ENCODE measurements around the gene CST9L.

The CST9L gene

DNA sequence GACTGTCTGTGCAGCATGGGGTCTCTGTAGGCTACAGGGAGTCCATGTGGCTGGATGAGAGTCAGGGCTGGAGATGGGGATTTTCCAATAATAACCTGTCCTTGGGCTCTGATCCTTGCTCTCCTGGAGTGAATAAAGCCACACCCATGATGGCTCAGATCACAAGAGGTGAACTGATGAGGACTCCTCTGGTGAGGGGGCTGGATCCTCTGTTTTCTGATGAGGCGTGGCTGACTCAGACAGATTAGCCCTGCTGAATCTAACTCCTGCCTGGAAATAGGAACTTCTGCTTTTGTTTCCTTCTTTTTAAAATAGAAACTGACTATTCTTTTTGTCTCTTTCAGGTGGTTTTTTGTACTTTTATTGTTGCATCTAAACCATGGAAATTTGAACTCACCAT is 27.0 kb downstream of the CST9L start:
- no peaks in the 10 kb centered on the region for H3K36me3 ChIP-seq (ENCODE audit: control insufficient read depth in 1 of 2, insufficient read depth in 2 of 2, low read length in 2 of 2)
- no peak overlapping the region for H3K18ac ChIP-seq (ENCODE audit: low read length)
- H3K4me2 ChIP-seq (ENCODE audit: low read length), result no peak overlapping the region
- H2AK5ac ChIP-seq (ENCODE audit: low read length), result no peak overlapping the region
- no peak overlapping the region for H3K4ac ChIP-seq (ENCODE audit: low read depth, low read length)
- no peak overlapping the region for H3K9ac ChIP-seq (ENCODE audit: low read length)
- no peaks in the 10 kb centered on the region for H3K79me2 ChIP-seq (ENCODE audit: control insufficient read depth, insufficient read depth, low read length, poor library complexity)
- H2BK5ac ChIP-seq (ENCODE audit: low read depth, low read length, poor library complexity), result no peak overlapping the region
- no peak overlapping the region for H4K91ac ChIP-seq (ENCODE audit: low read depth, low read length)
- H3K27me3 ChIP-seq (ENCODE audit: insufficient read depth, low read length), result no peaks in the 10 kb centered on the region
- no peak overlapping the region for H4K12ac ChIP-seq (ENCODE audit: low read depth, low read length)
- no peak overlapping the region for H4K8ac ChIP-seq (ENCODE audit: low read depth, low read length)
- no peak overlapping the region for H2BK120ac ChIP-seq (ENCODE audit: insufficient read depth, low read length, poor library complexity)
- H3K27ac ChIP-seq (ENCODE audit: low read depth, low read length), result no peak overlapping the region
- H3K23ac ChIP-seq (ENCODE audit: low read length), result no peak overlapping the region
- DNase-seq, result no peak
- no peaks in the 10 kb centered on the region for H3K79me1 ChIP-seq (ENCODE audit: low read length)
- no CpG with 5 or more reads among the region's 1 CpG for WGBS (ENCODE audit: extremely low coverage, insufficient coverage, insufficient read length)
- H2BK12ac ChIP-seq (ENCODE audit: low read length), result no peak overlapping the region
- H3K4me3 ChIP-seq (ENCODE audit: low read depth, low read length), result no peak overlapping the region
- H3K9me3 ChIP-seq (ENCODE audit: insufficient read depth, low read depth, low read length), result peaks cover 10% of the 10 kb centered on the region
- no peak overlapping the region for H2AFZ ChIP-seq (ENCODE audit: insufficient read depth, low read length, poor library complexity)
- no peaks in the 10 kb centered on the region for H3K4me1 ChIP-seq (ENCODE audit: control insufficient read depth in 1 of 2, insufficient read depth in 2 of 2, low read length in 2 of 2)
- no peak overlapping the region for H3K14ac ChIP-seq (ENCODE audit: low read length)

DNA sequence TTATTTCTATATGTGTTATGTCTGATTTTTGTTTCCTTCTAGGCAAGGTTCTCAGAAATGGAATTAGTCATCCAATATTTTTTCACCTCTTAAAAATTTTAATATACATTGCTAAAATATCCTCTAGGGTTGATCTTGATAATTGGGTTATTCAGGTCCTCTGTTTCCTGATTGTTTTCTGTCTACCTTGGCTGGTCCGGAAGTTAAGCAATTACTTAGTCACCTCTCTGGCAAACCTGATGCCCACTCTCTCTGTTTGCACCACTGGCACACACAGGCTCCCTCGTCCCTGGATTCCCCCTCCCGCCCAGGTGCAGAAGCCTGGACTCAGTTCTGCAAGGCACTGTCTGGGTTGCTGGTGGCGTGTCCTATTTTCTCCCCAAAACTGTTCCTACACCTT is 27.7 kb downstream of the CST9L start:
- WGBS (ENCODE audit: extremely low coverage, insufficient coverage, insufficient read length), result no CpG with 5 or more reads among the region's 4 CpGs
- Histone ChIP-seq H3K36me3 (ENCODE audit: control insufficient read depth in 1 of 2, insufficient read depth in 2 of 2, low read length in 2 of 2) (no peaks in the 10 kb centered on the region), H3K9ac (ENCODE audit: low read length) (no peak overlapping the region), H2AFZ (ENCODE audit: insufficient read depth, low read length, poor library complexity) (no peak overlapping the region), H3K79me1 (ENCODE audit: low read length) (no peaks in the 10 kb centered on the region), H2BK120ac (ENCODE audit: insufficient read depth, low read length, poor library complexity) (no peak overlapping the region), H3K18ac (ENCODE audit: low read length) (no peak overlapping the region), H3K9me3 (ENCODE audit: insufficient read depth, low read depth, low read length) (peaks cover 11% of the 10 kb centered on the region), H3K23ac (ENCODE audit: low read length) (no peak overlapping the region), H4K12ac (ENCODE audit: low read depth, low read length) (no peak overlapping the region), H3K14ac (ENCODE audit: low read length) (no peak overlapping the region), H3K4ac (ENCODE audit: low read depth, low read length) (no peak overlapping the region), H3K4me3 (ENCODE audit: low read depth, low read length) (no peak overlapping the region), H3K79me2 (ENCODE audit: control insufficient read depth, insufficient read depth, low read length, poor library complexity) (no peaks in the 10 kb centered on the region), H3K4me2 (ENCODE audit: low read length) (no peak overlapping the region), H3K27me3 (ENCODE audit: insufficient read depth, low read length) (no peaks in the 10 kb centered on the region), H2BK5ac (ENCODE audit: low read depth, low read length, poor library complexity) (no peak overlapping the region), H3K4me1 (ENCODE audit: control insufficient read depth in 1 of 2, insufficient read depth in 2 of 2, low read length in 2 of 2) (no peaks in the 10 kb centered on the region), H4K8ac (ENCODE audit: low read depth, low read length) (no peak overlapping the region), H3K27ac (ENCODE audit: low read depth, low read length) (no peak overlapping the region), H2AK5ac (ENCODE audit: low read length) (no peak overlapping the region), H2BK12ac (ENCODE audit: low read length) (no peak overlapping the region), H4K91ac (ENCODE audit: low read depth, low read length) (no peak overlapping the region)
- no peak for DNase-seq

DNA sequence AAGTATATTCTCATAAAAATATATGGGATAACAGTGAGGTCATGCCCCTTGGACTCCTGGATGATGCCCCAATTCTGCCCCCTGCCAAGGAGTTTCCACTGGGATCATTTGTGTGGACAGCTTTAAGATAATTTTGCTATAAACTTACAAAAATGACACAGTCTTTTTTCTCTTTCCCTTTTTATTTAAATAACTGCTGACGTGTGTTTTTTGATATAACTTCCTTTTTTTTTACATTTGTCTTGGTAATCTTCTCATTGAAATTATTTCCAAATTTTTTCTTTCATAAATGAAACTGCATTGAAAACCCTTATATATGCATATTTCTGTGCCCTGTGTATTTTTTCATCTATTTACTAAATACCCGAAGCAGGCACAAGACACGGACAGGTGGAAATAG is 31.3 kb downstream of the CST9L start:
- H3K27me3 ChIP-seq (ENCODE audit: insufficient read depth, low read length), result no peaks in the 10 kb centered on the region
- no peak overlapping the region for H3K4ac ChIP-seq (ENCODE audit: low read depth, low read length)
- H3K18ac ChIP-seq (ENCODE audit: low read length), result no peak overlapping the region
- no peak overlapping the region for H3K14ac ChIP-seq (ENCODE audit: low read length)
- no peaks in the 10 kb centered on the region for H3K79me1 ChIP-seq (ENCODE audit: low read length)
- no peak overlapping the region for H3K9ac ChIP-seq (ENCODE audit: low read length)
- H3K9me3 ChIP-seq (ENCODE audit: insufficient read depth, low read depth, low read length), result peaks cover 4% of the 10 kb centered on the region
- no peak overlapping the region for H2AFZ ChIP-seq (ENCODE audit: insufficient read depth, low read length, poor library complexity)
- DNase-seq, result no peak
- no peaks in the 10 kb centered on the region for H3K79me2 ChIP-seq (ENCODE audit: control insufficient read depth, insufficient read depth, low read length, poor library complexity)
- H3K27ac ChIP-seq (ENCODE audit: low read depth, low read length), result no peak overlapping the region
- no CpG with 5 or more reads among the region's 3 CpGs for WGBS (ENCODE audit: extremely low coverage, insufficient coverage, insufficient read length)
- H2BK5ac ChIP-seq (ENCODE audit: low read depth, low read length, poor library complexity), result no peak overlapping the region
- H3K4me1 ChIP-seq (ENCODE audit: control insufficient read depth in 1 of 2, insufficient read depth in 2 of 2, low read length in 2 of 2), result no peaks in the 10 kb centered on the region
- no peak overlapping the region for H4K91ac ChIP-seq (ENCODE audit: low read depth, low read length)
- H3K4me2 ChIP-seq (ENCODE audit: low read length), result no peak overlapping the region
- H2BK120ac ChIP-seq (ENCODE audit: insufficient read depth, low read length, poor library complexity), result no peak overlapping the region
- no peak overlapping the region for H3K4me3 ChIP-seq (ENCODE audit: low read depth, low read length)
- no peak overlapping the region for H3K23ac ChIP-seq (ENCODE audit: low read length)
- H4K12ac ChIP-seq (ENCODE audit: low read depth, low read length), result no peak overlapping the region
- H3K36me3 ChIP-seq (ENCODE audit: control insufficient read depth in 1 of 2, insufficient read depth in 2 of 2, low read length in 2 of 2), result no peaks in the 10 kb centered on the region
- H2BK12ac ChIP-seq (ENCODE audit: low read length), result no peak overlapping the region
- H2AK5ac ChIP-seq (ENCODE audit: low read length), result no peak overlapping the region
- no peak overlapping the region for H4K8ac ChIP-seq (ENCODE audit: low read depth, low read length)

DNA sequence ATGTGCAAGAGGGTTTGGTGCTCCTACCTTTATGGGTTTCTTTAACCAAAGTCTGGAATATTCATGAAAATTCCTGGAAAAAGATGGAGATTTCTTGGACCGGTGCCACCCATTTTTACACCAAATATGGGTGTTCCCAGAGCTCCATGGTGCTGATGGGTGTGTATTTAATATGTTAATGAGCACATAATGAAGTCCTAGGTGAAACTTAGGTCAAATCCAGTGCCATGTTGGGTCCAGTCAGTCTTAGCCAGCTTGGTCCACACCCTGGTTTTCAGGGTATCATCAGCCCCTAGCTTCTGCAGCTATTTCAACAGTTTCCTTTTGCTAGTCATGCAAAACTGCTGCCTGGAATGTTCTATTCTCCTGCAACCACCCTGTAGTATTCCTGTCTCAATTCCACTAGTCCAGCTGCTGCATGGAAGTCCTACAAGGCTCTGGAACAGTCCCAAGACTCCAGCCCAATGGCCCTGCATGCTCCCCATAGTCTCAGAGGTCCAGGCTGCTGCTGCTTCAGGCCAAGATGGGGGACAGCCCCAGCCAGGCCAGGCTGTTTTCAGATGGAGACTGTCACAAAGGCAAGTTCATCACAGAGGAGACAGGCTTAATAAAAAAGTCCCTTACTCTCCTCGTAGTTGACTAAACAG is 31.8 kb downstream of the CST9L start:
- Histone ChIP-seq H3K23ac (ENCODE audit: low read length) (no peak overlapping the region), H3K79me1 (ENCODE audit: low read length) (no peaks in the 10 kb centered on the region), H3K27ac (ENCODE audit: low read depth, low read length) (no peak overlapping the region)

More for the DNA sequence above, 31.8 kb downstream of the CST9L start:
- Histone ChIP-seq H3K4me3 (ENCODE audit: low read depth, low read length) (no peak overlapping the region), H3K18ac (ENCODE audit: low read length) (no peak overlapping the region), H3K79me2 (ENCODE audit: control insufficient read depth, insufficient read depth, low read length, poor library complexity) (no peaks in the 10 kb centered on the region), H2AK5ac (ENCODE audit: low read length) (no peak overlapping the region), H2BK5ac (ENCODE audit: low read depth, low read length, poor library complexity) (no peak overlapping the region), H2AFZ (ENCODE audit: insufficient read depth, low read length, poor library complexity) (no peak overlapping the region), H4K91ac (ENCODE audit: low read depth, low read length) (no peak overlapping the region), H3K14ac (ENCODE audit: low read length) (no peak overlapping the region), H3K4ac (ENCODE audit: low read depth, low read length) (no peak overlapping the region), H3K9me3 (ENCODE audit: insufficient read depth, low read depth, low read length) (peaks cover 4% of the 10 kb centered on the region), H2BK12ac (ENCODE audit: low read length) (no peak overlapping the region), H3K4me2 (ENCODE audit: low read length) (no peak overlapping the region), H4K8ac (ENCODE audit: low read depth, low read length) (no peak overlapping the region), H4K12ac (ENCODE audit: low read depth, low read length) (no peak overlapping the region), H3K27me3 (ENCODE audit: insufficient read depth, low read length) (no peaks in the 10 kb centered on the region), H3K9ac (ENCODE audit: low read length) (no peak overlapping the region), H3K4me1 (ENCODE audit: control insufficient read depth in 1 of 2, insufficient read depth in 2 of 2, low read length in 2 of 2) (no peaks in the 10 kb centered on the region), H3K36me3 (ENCODE audit: control insufficient read depth in 1 of 2, insufficient read depth in 2 of 2, low read length in 2 of 2) (no peaks in the 10 kb centered on the region), H2BK120ac (ENCODE audit: insufficient read depth, low read length, poor library complexity) (no peak overlapping the region)
- WGBS (ENCODE audit: extremely low coverage, insufficient coverage, insufficient read length), result no CpG with 5 or more reads among the region's 2 CpGs
- no peak for DNase-seq
